Panc1 (cell line): Measurements from ENCODE around the gene IGSF9. TPM values are rescaled to one million over a fixed set of nuclear protein-coding genes. Genes with fewer than 3 reads are reported as not detected.
A peak's percentile ranks its signal among the peaks of the same experiment; 100 is the strongest.

ENCODE experiments used
- ATAC-seq: fragments of 200-7000 bp; cut with Tn5 transposase; 2 replicates; pipeline ENCODE4 v1.9.1; 2020; ENCODE audit warnings: mild to moderate bottlenecking, moderate library complexity
- BruUV-seq: library from RNA; stranded (reverse); fragments of 400-500 nt; replicated peaks from 2 replicates; lab custom pipeline; 2021; lab: Mats Ljungman, UMichigan
- CTCF ChIA-PET: fragments of 300-600 bp; sonication (Branson Sonifier 250); formaldehyde crosslinking; loops from one replicate; lab custom pipeline; 2022; ENCODE audit warnings: antibody characterized with exemption; lab: Charles Lee
- POLR2A ChIA-PET: fragments of 300-600 bp; sonication (Branson Sonifier 250); formaldehyde crosslinking; loops from one replicate; lab custom pipeline; 2022; ENCODE audit warnings: antibody characterized with exemption; lab: Charles Lee
- DNase-seq: peaks from one replicate; pipeline ENCODE4 v3.0.0-alpha.2; 2010; ENCODE audit warnings: low read depth, low spot score
- H3K27ac ChIP-seq: 2 replicates; pipeline ENCODE4 v1.5.1; 2011; ENCODE audit warnings: mild to moderate bottlenecking, low read length, inconsistent platforms
- H3K27me3 ChIP-seq: fragments of 200-500 bp; sonication (Bioruptor generic); 2 replicates; pipeline ENCODE4 v1.6.0; 2014; ENCODE audit warnings: low read length, inconsistent platforms; ENCODE audit not compliant: control insufficient read depth, insufficient read depth
- H3K36me3 ChIP-seq: fragments of 200-500 bp; sonication (Bioruptor generic); 2 replicates; pipeline ENCODE4 v1.5.1; 2014; ENCODE audit warnings: inconsistent platforms, mild to moderate bottlenecking, low read length, moderate library complexity; ENCODE audit not compliant: control insufficient read depth, insufficient read depth
- H3K4me1 ChIP-seq: 2 replicates; pipeline ENCODE4 v1.5.1; 2011; ENCODE audit warnings: inconsistent platforms, mild to moderate bottlenecking, low read length, moderate library complexity; ENCODE audit not compliant: control insufficient read depth, insufficient read depth
- H3K4me3 ChIP-seq, 2 experiments: 2 replicates each; pipeline ENCODE4 v1.5.1; 2011 to 2012; ENCODE audit warnings: low read depth in 2 of 2, low read length in 2 of 2, mild to moderate bottlenecking in 2 of 2, inconsistent platforms in 1 of 2, moderate library complexity in 1 of 2
- H3K9me3 ChIP-seq: fragments of 200-500 bp; sonication (Bioruptor generic); 2 replicates; pipeline ENCODE4 v1.5.1; 2014; ENCODE audit warnings: low read depth, mild to moderate bottlenecking, inconsistent platforms, low read length, moderate library complexity; ENCODE audit not compliant: control insufficient read depth, insufficient read depth
- CTCF ChIP-seq: fragments of 450-650 bp; IDR thresholded peaks from 2 replicates; pipeline ENCODE4 v1.5.1; 2017; ENCODE audit warnings: mild to moderate bottlenecking
- POLR2AphosphoS5 ChIP-seq: IDR thresholded peaks from 2 replicates; pipeline ENCODE4 v1.6.1; 2012; ENCODE audit warnings: mild to moderate bottlenecking, low read depth, low read length, moderate library complexity
- TCF7L2 ChIP-seq: IDR thresholded peaks from 2 replicates; pipeline ENCODE4 v1.6.1; 2011; ENCODE audit warnings: mild to moderate bottlenecking, low read depth, low read length, inconsistent platforms
- in situ Hi-C: cut with HindIII; loops from 2 replicates; pipeline ENCODE4 v1.10.0; 2016; ENCODE audit warnings: low sequenced_read_pairs, low pct_unique_long_range_greater_than_20kb
- intact Hi-C: fragments of 100-400 bp; cut with micrococcal nuclease; formaldehyde crosslinking; loops from one replicate; pipeline ENCODE4 v1.10.0; 2022; ENCODE audit not compliant: unreplicated experiment
- total RNA-seq: library from RNA; stranded (reverse); gene quantifications from one replicate; pipeline ENCODE4 v1.2.1, GENCODE V29; 2021; ENCODE audit not compliant: unreplicated experiment
- TF ChIP-seq, protein P1 (sequence below), 2 experiments: IDR thresholded peaks; 2 replicates each; pipeline ENCODE4 v1.6.1; 2011 to 2012; ENCODE audit warnings: low read depth in 2 of 2, control low read depth in 1 of 2, low read length in 1 of 2, mild to moderate bottlenecking in 1 of 2, moderate library complexity in 1 of 2; ENCODE audit not compliant: insufficient read depth in 1 of 2

The IGSF9 gene
- total RNA-seq, 1 experiment from 2014 or later, result 0.51 TPM

DNA sequence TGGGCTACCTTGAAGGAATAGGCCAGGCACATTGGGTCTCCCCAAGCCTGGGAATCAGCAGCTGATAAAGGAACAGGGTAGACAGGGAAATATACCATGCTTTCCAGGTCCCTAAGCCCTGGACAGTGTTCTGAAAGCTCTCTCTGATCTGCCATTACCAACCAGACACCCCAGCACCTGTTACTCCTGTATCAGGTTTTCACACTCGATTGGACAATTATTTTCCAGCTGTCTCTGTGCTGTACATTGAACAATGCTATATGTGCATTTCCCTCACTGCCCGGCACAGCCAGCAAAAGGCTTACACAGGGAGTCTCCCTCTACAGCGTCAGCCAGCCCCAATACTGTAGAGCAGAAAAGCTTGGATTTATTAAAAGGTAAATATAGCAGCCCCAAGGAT, 50.1 kb downstream of the IGSF9 start:
- H3K4me1 ChIP-seq, result no peaks in the 10 kb centered on the region
- no peak overlapping the region for H3K4me3 ChIP-seq
- in situ Hi-C loops, result no loop called here
- intact Hi-C loops, result loop anchor here (10.0 kb wide), 1 partner anchor 730 kb away; no protein-coding TSS in a partner anchor
- ChIA-PET POLR2A (no interaction called here), CTCF (interaction anchor here (3.8 kb wide), 1 partner anchor 112 kb away, joined by 18 read pairs; no protein-coding TSS in a partner anchor)
- TF ChIP-seq TCF7L2 (no peak), POLR2AphosphoS5 (no peak)
- no peak overlapping the region for H3K27ac ChIP-seq
- BruUV-seq, result no TSS peak
- ATAC-seq (no peak), DNase-seq (no peak)
- H3K9me3 ChIP-seq, result no peaks in the 10 kb centered on the region
- H3K36me3 ChIP-seq, result no peaks in the 10 kb centered on the region
- no peaks in the 10 kb centered on the region for H3K27me3 ChIP-seq

DNA sequence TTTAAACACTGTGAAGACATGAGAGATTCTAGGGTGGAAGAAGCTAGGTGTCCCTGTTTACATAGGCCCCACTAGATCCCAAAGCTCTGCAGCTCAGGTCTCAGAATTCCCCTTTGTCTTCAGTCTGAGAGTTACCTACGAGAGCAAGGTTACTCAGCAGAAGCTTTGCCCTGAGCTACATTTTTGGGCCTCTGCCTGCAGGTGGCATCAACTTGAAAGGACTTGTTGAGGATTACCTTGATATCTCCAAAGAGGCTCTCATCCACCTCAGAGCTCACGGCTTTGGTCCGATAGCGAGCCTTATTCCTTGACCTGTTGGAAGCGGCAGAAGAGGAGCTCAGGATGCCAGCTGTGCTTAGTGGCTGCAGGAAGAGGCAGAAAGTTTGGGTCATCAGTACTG, 52.5 kb downstream of the IGSF9 start:
- CTCF ChIA-PET, result interaction anchor here (0.9 to 3.8 kb wide), 4 partner anchors 93 to 114 kb away, joined by 3 to 18 read pairs (median 7); partner anchors contain the start of gene DUSP23
- no peak for DNase-seq
- no peaks in the 10 kb centered on the region for H3K36me3 ChIP-seq
- H3K4me1 ChIP-seq, result no peaks in the 10 kb centered on the region
- H3K4me3 ChIP-seq, result no peak overlapping the region
- BruUV-seq, result no TSS peak
- ATAC-seq, result no peak
- intact Hi-C loops (loop anchor here (5.0 to 10.0 kb wide), 3 partner anchors 111 to 728 kb away; partner anchors contain the start of gene DUSP23), in situ Hi-C loops (no loop called here)
- H3K27me3 ChIP-seq, result no peaks in the 10 kb centered on the region
- no peak overlapping the region for H3K27ac ChIP-seq
- TF ChIP-seq CTCF (0 out of 2 replicates have a peak, but pooled peaks have one; percentile 24), POLR2AphosphoS5 (no peak)
- POLR2A ChIA-PET, result no interaction called here
- H3K9me3 ChIP-seq, result no peaks in the 10 kb centered on the region

DNA sequence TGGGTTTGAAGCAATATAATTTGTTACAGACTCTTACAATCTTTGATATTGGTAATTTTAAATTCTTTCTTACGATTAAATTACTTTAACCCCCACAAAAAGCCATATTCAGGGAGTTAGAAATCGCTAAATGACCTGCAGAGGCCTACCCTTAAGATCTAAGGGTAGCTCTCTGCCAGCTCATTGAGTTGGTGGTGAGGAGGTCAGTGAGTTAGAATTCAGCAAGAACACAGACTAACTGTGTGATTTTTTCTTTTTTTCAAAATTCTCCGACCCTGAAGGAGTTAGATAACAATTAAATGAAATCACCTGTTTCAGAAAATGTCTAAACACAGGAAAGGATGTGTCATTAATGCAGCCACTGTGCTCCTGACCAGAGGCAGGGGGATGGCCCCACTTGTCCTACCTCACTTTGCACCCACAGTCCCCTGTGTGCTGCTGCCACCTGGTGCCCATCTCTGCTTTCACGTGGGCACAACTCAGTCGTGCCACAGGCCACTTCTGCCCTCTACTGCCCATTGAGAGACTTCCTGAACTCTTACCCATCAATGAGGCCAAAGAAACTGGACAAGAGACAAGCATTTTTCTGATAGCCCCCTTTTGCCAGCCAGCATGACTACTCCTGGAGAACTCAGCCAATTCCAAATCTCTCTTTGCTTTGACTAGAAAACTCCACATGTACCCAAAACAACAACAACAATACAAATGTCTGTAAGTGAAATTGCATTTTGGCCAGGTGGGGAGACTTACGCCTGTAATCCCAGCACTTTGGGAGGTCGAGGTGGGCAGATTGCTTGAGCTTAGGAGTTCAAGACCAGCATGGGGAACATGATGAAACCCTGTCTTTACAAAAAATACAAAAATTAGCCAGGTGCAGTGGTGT, 53.9 kb downstream of the IGSF9 start:
- no TSS peak for BruUV-seq
- no peaks in the 10 kb centered on the region for H3K4me1 ChIP-seq
- in situ Hi-C loops (no loop called here), intact Hi-C loops (loop anchor here (1.0 to 10.0 kb wide), 4 partner anchors 93 to 727 kb away; partner anchors contain the start of gene DUSP23)
- TF ChIP-seq, protein P1, sequence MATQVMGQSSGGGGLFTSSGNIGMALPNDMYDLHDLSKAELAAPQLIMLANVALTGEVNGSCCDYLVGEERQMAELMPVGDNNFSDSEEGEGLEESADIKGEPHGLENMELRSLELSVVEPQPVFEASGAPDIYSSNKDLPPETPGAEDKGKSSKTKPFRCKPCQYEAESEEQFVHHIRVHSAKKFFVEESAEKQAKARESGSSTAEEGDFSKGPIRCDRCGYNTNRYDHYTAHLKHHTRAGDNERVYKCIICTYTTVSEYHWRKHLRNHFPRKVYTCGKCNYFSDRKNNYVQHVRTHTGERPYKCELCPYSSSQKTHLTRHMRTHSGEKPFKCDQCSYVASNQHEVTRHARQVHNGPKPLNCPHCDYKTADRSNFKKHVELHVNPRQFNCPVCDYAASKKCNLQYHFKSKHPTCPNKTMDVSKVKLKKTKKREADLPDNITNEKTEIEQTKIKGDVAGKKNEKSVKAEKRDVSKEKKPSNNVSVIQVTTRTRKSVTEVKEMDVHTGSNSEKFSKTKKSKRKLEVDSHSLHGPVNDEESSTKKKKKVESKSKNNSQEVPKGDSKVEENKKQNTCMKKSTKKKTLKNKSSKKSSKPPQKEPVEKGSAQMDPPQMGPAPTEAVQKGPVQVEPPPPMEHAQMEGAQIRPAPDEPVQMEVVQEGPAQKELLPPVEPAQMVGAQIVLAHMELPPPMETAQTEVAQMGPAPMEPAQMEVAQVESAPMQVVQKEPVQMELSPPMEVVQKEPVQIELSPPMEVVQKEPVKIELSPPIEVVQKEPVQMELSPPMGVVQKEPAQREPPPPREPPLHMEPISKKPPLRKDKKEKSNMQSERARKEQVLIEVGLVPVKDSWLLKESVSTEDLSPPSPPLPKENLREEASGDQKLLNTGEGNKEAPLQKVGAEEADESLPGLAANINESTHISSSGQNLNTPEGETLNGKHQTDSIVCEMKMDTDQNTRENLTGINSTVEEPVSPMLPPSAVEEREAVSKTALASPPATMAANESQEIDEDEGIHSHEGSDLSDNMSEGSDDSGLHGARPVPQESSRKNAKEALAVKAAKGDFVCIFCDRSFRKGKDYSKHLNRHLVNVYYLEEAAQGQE (IDR thresholded peaks at IDR 0.05; ENCODE audit: insufficient read depth in 1 of 2, low read depth in 2 of 2, low read length in 1 of 2), result no peak; a peak in 1 of 4 replicates
- peak; percentile 99 for TF ChIP-seq CTCF
- ChIA-PET POLR2A (no interaction called here), CTCF (interaction anchor here (0.6 to 3.8 kb wide), 6 partner anchors 52 to 116 kb away, joined by 3 to 18 read pairs (median 12); partner anchors contain the start of gene DUSP23)
- H3K9me3 ChIP-seq, result no peaks in the 10 kb centered on the region
- no peaks in the 10 kb centered on the region for H3K27me3 ChIP-seq
- H3K27ac ChIP-seq, result peak overlapping the region; percentile 12; the same call in 1 of the 2 replicates
- ATAC-seq (peak; percentile 99), DNase-seq (peak; percentile 87)
- H3K36me3 ChIP-seq, result no peaks in the 10 kb centered on the region
- H3K4me3 ChIP-seq, result no peak overlapping the region
